MCF 10A (cell line): ENCODE data around the gene B4GALT6. TPM values are rescaled to one million over a fixed set of nuclear protein-coding genes. Genes with fewer than 3 reads are reported as not detected.

Source experiments
- BruUV-seq: library from RNA; stranded (reverse); fragments of 400-500 nt; replicated peaks from 2 replicates; lab custom pipeline; 2021; lab: Mats Ljungman, UMichigan
- CTCF ChIA-PET: fragments of 300-600 bp; sonication (Branson Sonifier 250); formaldehyde crosslinking; extraction: SDS; loops from one replicate; lab custom pipeline; 2021; ENCODE audit warnings: antibody characterized with exemption, inconsistent platforms; lab: Yijun Ruan, JAX
- POLR2A ChIA-PET: fragments of 300-600, 350-650 bp; sonication (Branson Sonifier 250); formaldehyde crosslinking; extraction: SDS; loops from one replicate; lab custom pipeline; 2020; ENCODE audit warnings: antibody characterized with exemption, inconsistent platforms; lab: Yijun Ruan, JAX
- DNase-seq: peaks from one replicate; pipeline ENCODE4 v3.0.0-alpha.2; 2018; ENCODE audit not compliant: unreplicated experiment
- H3K27ac Mint-ChIP-seq: one replicate; pipeline ENCODE4 v1.8.0; 2022; ENCODE audit warnings: mild to moderate bottlenecking, low read depth, mixed read lengths; ENCODE audit not compliant: unreplicated experiment
- H3K27me3 Mint-ChIP-seq: one replicate; pipeline ENCODE4 v1.8.0; 2022; ENCODE audit warnings: mixed read lengths; ENCODE audit not compliant: insufficient read depth, unreplicated experiment
- H3K36me3 Mint-ChIP-seq: one replicate; pipeline ENCODE4 v1.8.0; 2022; ENCODE audit warnings: mild to moderate bottlenecking, moderate library complexity, mixed read lengths; ENCODE audit not compliant: insufficient read depth, unreplicated experiment
- H3K4me1 Mint-ChIP-seq: one replicate; pipeline ENCODE4 v1.8.0; 2022; ENCODE audit warnings: mixed read lengths; ENCODE audit not compliant: insufficient read depth, unreplicated experiment
- H3K4me3 Mint-ChIP-seq: one replicate; pipeline ENCODE4 v1.8.0; 2022; ENCODE audit warnings: mild to moderate bottlenecking, moderate library complexity, mixed read lengths; ENCODE audit not compliant: unreplicated experiment
- H3K9me3 Mint-ChIP-seq: one replicate; pipeline ENCODE4 v1.8.0; 2022; ENCODE audit warnings: mixed read lengths; ENCODE audit not compliant: unreplicated experiment
- intact Hi-C: fragments of 100-400 bp; cut with micrococcal nuclease; formaldehyde crosslinking; loops from 2 replicates; pipeline ENCODE4 v1.14.1; 2022
- total RNA-seq: library from RNA; stranded (reverse); gene quantifications from 2 replicates; pipeline ENCODE4 v1.2.3, GENCODE V29; 2022
- TF ChIP-seq, protein P1 (sequence below): fragments of 200-600 bp; IDR thresholded peaks from one replicate; pipeline ENCODE4 v1.8.0; 2022; ENCODE audit warnings: antibody characterized with exemption, mild to moderate bottlenecking; ENCODE audit not compliant: unreplicated experiment

The B4GALT6 gene
- total RNA-seq, 1 experiment from 2014 or later: 6.0 TPM

- intact Hi-C loops: no loop called here
- no peak for DNase-seq
- peaks cover 9% of the 10 kb centered on the region for H3K36me3 Mint-ChIP-seq
- ChIA-PET POLR2A (interaction anchor here (0.7 to 3.2 kb wide), 4 partner anchors 13 to 614 kb away, joined by 3 to 23 read pairs (median 3); no protein-coding TSS in a partner anchor), CTCF (interaction anchor here (0.7 to 2.9 kb wide), 2 partner anchors 56 to 397 kb away, joined by 3 to 8 read pairs; no protein-coding TSS in a partner anchor)
- TF ChIP-seq, protein P1, sequence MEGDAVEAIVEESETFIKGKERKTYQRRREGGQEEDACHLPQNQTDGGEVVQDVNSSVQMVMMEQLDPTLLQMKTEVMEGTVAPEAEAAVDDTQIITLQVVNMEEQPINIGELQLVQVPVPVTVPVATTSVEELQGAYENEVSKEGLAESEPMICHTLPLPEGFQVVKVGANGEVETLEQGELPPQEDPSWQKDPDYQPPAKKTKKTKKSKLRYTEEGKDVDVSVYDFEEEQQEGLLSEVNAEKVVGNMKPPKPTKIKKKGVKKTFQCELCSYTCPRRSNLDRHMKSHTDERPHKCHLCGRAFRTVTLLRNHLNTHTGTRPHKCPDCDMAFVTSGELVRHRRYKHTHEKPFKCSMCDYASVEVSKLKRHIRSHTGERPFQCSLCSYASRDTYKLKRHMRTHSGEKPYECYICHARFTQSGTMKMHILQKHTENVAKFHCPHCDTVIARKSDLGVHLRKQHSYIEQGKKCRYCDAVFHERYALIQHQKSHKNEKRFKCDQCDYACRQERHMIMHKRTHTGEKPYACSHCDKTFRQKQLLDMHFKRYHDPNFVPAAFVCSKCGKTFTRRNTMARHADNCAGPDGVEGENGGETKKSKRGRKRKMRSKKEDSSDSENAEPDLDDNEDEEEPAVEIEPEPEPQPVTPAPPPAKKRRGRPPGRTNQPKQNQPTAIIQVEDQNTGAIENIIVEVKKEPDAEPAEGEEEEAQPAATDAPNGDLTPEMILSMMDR: no peak
- H3K4me1 Mint-ChIP-seq: peaks cover 5% of the 10 kb centered on the region
- no peaks in the 10 kb centered on the region for H3K9me3 Mint-ChIP-seq
- H3K27ac Mint-ChIP-seq: no peak overlapping the region
- H3K4me3 Mint-ChIP-seq: no peak overlapping the region
- no peaks in the 10 kb centered on the region for H3K27me3 Mint-ChIP-seq
- no TSS peak for BruUV-seq
Observed at GRCh38 chr18:31666055-31666454, 18.3 kb downstream of the B4GALT6 start.

DNA sequence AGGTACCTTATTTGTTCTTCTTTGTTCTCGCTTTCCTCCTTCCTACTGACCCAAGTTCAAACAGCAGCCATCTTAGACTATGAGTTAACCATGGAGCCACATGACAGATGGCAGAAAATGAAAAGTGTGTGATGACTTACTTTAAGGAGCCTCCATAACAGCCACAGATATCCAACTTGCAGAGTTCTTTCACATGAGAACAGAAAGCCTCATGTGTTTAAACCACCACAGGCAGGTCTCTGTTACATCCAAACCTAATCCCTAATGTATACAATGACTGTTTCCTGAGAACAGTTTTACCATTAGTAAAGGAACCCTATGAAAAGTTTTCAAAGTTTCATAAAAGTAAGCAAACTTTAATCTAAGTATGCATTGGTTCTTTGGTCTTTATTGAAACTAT lies 20.3 kb downstream of the B4GALT6 start:
- ChIA-PET CTCF (interaction anchor here (0.9 kb wide), 1 partner anchor 17 kb away, joined by 4 read pairs; no protein-coding TSS in a partner anchor), POLR2A (no interaction called here)
- Mint-ChIP-seq H3K9me3 (peaks cover 8% of the 10 kb centered on the region), H3K27ac (no peak overlapping the region), H3K4me3 (no peak overlapping the region), H3K36me3 (peaks cover 9% of the 10 kb centered on the region), H3K27me3 (no peaks in the 10 kb centered on the region), H3K4me1 (peaks cover 5% of the 10 kb centered on the region)
- no TSS peak for BruUV-seq
- TF ChIP-seq, protein P1: no peak
- intact Hi-C loops: no loop called here
- DNase-seq: no peak

GRCh38 chr18:31661965-31662364 lies 22.4 kb downstream of the B4GALT6 start:
- DNase-seq: peak; percentile 24
- H3K4me1 Mint-ChIP-seq: peaks cover 5% of the 10 kb centered on the region
- H3K9me3 Mint-ChIP-seq: peaks cover 8% of the 10 kb centered on the region
- no peaks in the 10 kb centered on the region for H3K27me3 Mint-ChIP-seq
- no peak overlapping the region for H3K27ac Mint-ChIP-seq
- H3K36me3 Mint-ChIP-seq: peaks cover 9% of the 10 kb centered on the region
- TF ChIP-seq, protein P1: no peak
- intact Hi-C loops: no loop called here
- POLR2A ChIA-PET: interaction anchor here (1.1 kb wide), 1 partner anchor 25 kb away, joined by 3 read pairs; no protein-coding TSS in a partner anchor
- BruUV-seq: no TSS peak
- no peak overlapping the region for H3K4me3 Mint-ChIP-seq
- CTCF ChIA-PET: interaction anchor here (0.5 kb wide), 1 partner anchor 237 kb away, joined by 3 read pairs; no protein-coding TSS in a partner anchor

DNA sequence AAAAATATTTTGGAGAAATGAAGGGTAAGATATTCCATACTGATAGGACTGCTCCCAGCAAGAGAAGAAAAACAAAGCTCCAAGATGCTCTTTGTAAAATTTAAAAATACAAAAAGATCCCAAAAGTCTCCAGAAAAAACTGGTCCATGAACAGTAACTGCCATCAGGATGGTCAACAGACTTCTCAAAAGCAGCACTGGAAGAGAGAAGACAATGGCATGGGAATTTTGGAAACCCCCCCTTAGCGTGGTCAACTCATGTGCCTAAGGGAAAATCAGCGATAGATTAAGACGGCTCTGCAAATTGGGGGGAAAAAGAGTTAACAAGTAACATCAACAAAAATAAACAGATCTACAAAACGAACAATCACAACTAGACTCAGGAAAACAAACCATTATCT lies 23.6 kb downstream of the B4GALT6 start:
- H3K36me3 Mint-ChIP-seq: peaks cover 9% of the 10 kb centered on the region
- H3K27ac Mint-ChIP-seq: no peak overlapping the region
- CTCF ChIA-PET: interaction anchor here (0.5 to 0.9 kb wide), 2 partner anchors 13 to 90 kb away, joined by 3 to 8 read pairs; no protein-coding TSS in a partner anchor

More for the DNA sequence above, 23.6 kb downstream of the B4GALT6 start:
- peaks cover 5% of the 10 kb centered on the region for H3K4me1 Mint-ChIP-seq
- POLR2A ChIA-PET: interaction anchor here (0.5 to 0.7 kb wide), 2 partner anchors 80 to 265 kb away, joined by 3 read pairs; no protein-coding TSS in a partner anchor
- no TSS peak for BruUV-seq
- TF ChIP-seq, protein P1: no peak
- intact Hi-C loops: no loop called here
- H3K9me3 Mint-ChIP-seq: peaks cover 8% of the 10 kb centered on the region
- DNase-seq: no peak
- H3K4me3 Mint-ChIP-seq: no peak overlapping the region
- H3K27me3 Mint-ChIP-seq: no peaks in the 10 kb centered on the region
